SK-N-SH treated with all-trans-retinoic acid at 6 μM for 48 hours (cell line): ENCODE results near the gene ARID1B.

ENCODE experiments used
- ARNTL ChIP-seq: fragments of 450-650 bp; formaldehyde crosslinking; IDR thresholded peaks from 2 replicates; pipeline ENCODE4 v1.5.0; 2020; ENCODE audit warnings: low read depth, mild to moderate bottlenecking, moderate library complexity, borderline replicate concordance
- BACH2 ChIP-seq: fragments of 250-450 bp; sonication (Bioruptor Pico); IDR thresholded peaks from 2 replicates; pipeline ENCODE4 v1.9.0; 2021; ENCODE audit warnings: mild to moderate bottlenecking, borderline replicate concordance
- CSRNP3 ChIP-seq: fragments of 250-450 bp; sonication (Bioruptor Pico); IDR thresholded peaks from 2 replicates; pipeline ENCODE4 v1.5.1; 2021; ENCODE audit warnings: mild to moderate bottlenecking, moderate library complexity
- ESRRG ChIP-seq: fragments of 250-450 bp; sonication (Bioruptor Pico); IDR thresholded peaks from 2 replicates; pipeline ENCODE4 v1.6.1; 2021; ENCODE audit warnings: mild to moderate bottlenecking
- ISL1 ChIP-seq: fragments of 250-450 bp; sonication (Bioruptor Pico); IDR thresholded peaks from 2 replicates; pipeline ENCODE4 v2.1.2; 2022; ENCODE audit warnings: mild to moderate bottlenecking, moderate library complexity
- PATZ1 ChIP-seq: fragments of 250-450 bp; sonication (Bioruptor Pico); IDR thresholded peaks from 2 replicates; pipeline ENCODE4 v1.8.0; 2020; ENCODE audit warnings: mild to moderate bottlenecking, moderate library complexity, borderline replicate concordance
- PPARA ChIP-seq: fragments of 250-450 bp; sonication (Bioruptor Pico); IDR thresholded peaks from 2 replicates; pipeline ENCODE4 v1.5.0; 2020; ENCODE audit warnings: mild to moderate bottlenecking, borderline replicate concordance
- RARB ChIP-seq: fragments of 250-450 bp; sonication (Bioruptor Pico); IDR thresholded peaks from 2 replicates; pipeline ENCODE4 v1.8.0; 2021; ENCODE audit warnings: mild to moderate bottlenecking, moderate library complexity
- TOX ChIP-seq: fragments of 250-450 bp; sonication (Bioruptor Pico); IDR thresholded peaks from 2 replicates; pipeline ENCODE4 v1.8.0; 2021; ENCODE audit warnings: mild to moderate bottlenecking, moderate library complexity, borderline replicate concordance
- ZFP3 ChIP-seq: fragments of 250-450 bp; sonication (Bioruptor Pico); IDR thresholded peaks from 2 replicates; pipeline ENCODE4 v1.5.0; 2020; ENCODE audit warnings: mild to moderate bottlenecking, moderate library complexity
- ZFP30 ChIP-seq: fragments of 450-650 bp; formaldehyde crosslinking; IDR thresholded peaks from 2 replicates; pipeline ENCODE4 v1.5.0; 2022; ENCODE audit warnings: mild to moderate bottlenecking, moderate library complexity
- ZNF70 ChIP-seq: fragments of 450-650 bp; formaldehyde crosslinking; IDR thresholded peaks from 2 replicates; pipeline ENCODE4 v1.5.0; 2020; ENCODE audit warnings: mild to moderate bottlenecking, moderate library complexity
- ZNF8 ChIP-seq: fragments of 450-650 bp; formaldehyde crosslinking; IDR thresholded peaks from 2 replicates; pipeline ENCODE4 v1.5.0; 2020; ENCODE audit warnings: mild to moderate bottlenecking, moderate library complexity

- TF ChIP-seq ZNF8 (CRISPR knock-in tag) (no peak), ARNTL (no peak), ZFP30 (CRISPR knock-in tag) (no peak), TOX (CRISPR knock-in tag) (no peak), ZNF70 (CRISPR knock-in tag) (no peak), ZFP3 (CRISPR knock-in tag) (no peak), ESRRG (CRISPR knock-in tag) (no peak), CSRNP3 (CRISPR knock-in tag) (no peak), BACH2 (CRISPR knock-in tag) (no peak), PATZ1 (CRISPR knock-in tag) (no peak), ISL1 (no peak), PPARA (CRISPR knock-in tag) (no peak), RARB (CRISPR knock-in tag) (no peak)
Observed at GRCh38 chr6:156850353-156850752, 73.2 kb downstream of the ARID1B start.
